HG03103 (cell line): Measurements from ENCODE around the gene ACY1.

Experiments
- ATAC-seq: cut with Tn5 transposase; IDR thresholded peaks from one replicate; pipeline ENCODE4 v1.9.1; 2021; ENCODE audit warnings: low read depth; ENCODE audit not compliant: unreplicated experiment

Gene ACY1

GRCh38 chr3:52004163-52004787 is 20.9 kb downstream of the ACY1 start:
- ATAC-seq, result no peak

DNA sequence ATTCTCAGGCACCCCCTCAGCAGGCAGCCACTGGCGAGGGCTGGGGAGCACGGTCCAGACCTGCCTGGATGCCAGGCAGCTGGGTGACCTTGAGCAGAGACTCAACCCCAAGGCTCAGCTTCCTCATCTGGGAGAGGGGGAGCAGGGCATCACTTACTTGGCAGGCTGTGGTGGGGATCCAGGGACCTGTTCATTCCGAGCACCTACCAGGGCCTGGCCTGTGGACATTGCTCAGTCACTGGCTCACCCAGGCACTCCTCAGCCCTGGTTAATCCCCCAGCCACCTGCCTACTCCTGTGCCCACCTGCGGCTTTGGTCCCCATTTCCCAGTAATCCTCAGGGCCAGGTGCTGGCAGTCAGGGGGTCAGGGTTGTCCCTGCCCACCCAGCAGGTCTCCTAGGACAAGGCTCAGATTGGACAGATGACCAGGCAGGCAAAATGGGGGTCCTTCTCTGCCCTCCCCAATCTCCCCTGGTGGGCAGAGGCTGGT is 21.6 kb downstream of the ACY1 start:
- no peak for ATAC-seq

GRCh38 chr3:52005571-52005986 is 22.2 kb downstream of the ACY1 start:
- no peak for ATAC-seq

- no peak for ATAC-seq
Observed at GRCh38 chr3:52006017-52006819, 22.9 kb downstream of the ACY1 start.

GRCh38 chr3:52006820-52007133 is 23.4 kb downstream of the ACY1 start:
- ATAC-seq, result no peak

- ATAC-seq, result no peak
Observed at GRCh38 chr3:52007291-52007690, 24.0 kb downstream of the ACY1 start.

- no peak for ATAC-seq
Observed at GRCh38 chr3:52010431-52010830, 27.1 kb downstream of the ACY1 start.

- no peak for ATAC-seq
Observed at GRCh38 chr3:52012699-52013098, 29.4 kb downstream of the ACY1 start.

- ATAC-seq, result no peak
Observed at GRCh38 chr3:52013802-52014598, 30.7 kb downstream of the ACY1 start.

- ATAC-seq, result no peak
Observed at GRCh38 chr3:52014613-52015012, 31.3 kb downstream of the ACY1 start.

DNA sequence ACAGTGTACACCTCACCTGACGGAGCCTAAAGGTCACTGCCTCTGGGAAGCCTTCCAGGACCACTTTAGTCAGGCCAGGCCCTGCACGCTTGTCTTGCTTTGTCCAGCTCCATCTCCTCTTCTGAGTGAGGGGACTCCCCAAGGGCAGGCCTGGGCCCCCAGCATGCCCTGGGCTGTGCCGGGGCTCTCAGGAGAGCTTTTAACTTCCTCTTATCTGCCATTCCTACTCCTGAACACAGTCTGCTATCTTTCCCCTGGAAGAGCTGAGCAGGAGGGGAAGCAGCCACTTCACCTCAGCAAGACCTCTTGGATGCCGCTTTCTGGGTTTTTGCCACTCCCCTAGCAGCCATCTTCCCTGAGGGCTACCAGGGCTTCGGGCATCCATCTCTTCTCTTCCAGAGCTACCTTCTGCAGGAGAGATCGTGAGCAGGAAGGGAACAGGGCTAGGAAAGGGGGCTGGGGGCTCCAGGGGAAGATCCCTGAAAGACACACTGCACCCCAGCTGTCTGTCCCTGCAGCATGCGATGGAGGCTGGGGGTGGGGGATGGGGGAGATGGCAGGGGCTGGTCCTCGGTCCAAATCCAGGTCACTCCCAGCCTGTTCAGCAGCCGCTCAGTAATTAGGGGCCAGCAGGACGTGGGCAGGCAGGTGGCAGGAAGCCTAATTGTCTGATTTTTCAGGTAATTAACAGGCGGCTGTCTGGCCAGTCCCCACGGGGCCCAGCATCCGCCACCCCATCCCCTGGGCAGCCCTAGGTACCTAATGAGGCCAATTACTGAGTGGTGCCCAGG is 32.3 kb downstream of the ACY1 start:
- no peak for ATAC-seq

GRCh38 chr3:52017586-52017985 is 34.3 kb downstream of the ACY1 start:
- ATAC-seq, result no peak

DNA sequence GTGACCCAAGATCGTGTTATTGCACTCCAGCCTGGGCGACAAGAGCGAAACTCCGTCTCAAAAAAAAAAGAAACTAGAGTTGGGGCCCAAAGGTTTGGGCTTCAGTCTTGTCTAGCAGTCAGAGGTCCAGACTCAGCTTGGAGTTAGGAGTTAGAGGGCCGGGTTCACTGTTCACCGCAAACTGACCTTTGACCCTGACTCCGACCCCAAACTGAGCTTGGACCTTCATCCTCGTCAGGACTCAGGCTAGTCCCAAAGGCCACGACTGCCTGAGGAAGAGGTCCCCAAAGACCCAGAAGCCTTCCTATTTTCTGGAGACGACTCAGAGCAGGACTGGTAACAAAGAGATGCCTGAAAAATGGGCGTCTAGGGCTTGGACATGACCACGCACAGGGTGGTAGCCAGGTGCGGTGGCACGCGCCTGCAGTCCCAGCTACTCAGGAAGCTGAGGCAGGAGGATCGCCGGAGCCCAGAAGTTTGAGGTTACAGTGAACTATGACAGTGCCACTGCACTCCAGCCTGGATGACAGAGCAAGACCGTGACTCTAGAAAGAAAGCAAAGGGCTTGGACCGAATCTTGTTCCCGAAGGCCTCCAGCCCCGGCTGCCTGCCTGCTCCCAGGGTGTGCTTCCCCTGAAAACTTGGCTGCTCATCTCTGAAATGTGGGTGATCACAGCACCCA is 35.1 kb downstream of the ACY1 start:
- ATAC-seq, result no peak

- no peak for ATAC-seq
Observed at GRCh38 chr3:52019352-52020080, 36.2 kb downstream of the ACY1 start.

DNA sequence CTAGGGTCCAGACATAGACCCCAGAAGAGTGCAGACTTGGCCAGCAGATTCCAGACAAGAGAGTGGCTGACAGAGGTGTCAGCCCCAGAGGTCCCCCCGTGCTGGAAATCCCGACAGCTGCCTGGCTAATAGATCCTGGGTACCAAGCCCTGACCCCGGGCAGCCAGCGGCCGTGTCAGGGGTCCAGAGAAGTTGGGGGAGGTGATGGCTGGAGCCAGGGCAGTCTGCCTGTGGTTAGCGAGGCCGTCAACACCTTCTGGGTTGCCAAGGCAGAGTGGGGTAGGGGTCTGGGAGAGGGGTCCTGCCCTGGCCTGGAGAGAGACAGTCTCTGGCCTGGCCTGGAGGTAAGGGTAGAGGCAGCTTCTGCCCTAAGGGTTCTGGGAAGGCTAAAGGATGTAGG is 37.5 kb downstream of the ACY1 start:
- ATAC-seq, result no peak

DNA sequence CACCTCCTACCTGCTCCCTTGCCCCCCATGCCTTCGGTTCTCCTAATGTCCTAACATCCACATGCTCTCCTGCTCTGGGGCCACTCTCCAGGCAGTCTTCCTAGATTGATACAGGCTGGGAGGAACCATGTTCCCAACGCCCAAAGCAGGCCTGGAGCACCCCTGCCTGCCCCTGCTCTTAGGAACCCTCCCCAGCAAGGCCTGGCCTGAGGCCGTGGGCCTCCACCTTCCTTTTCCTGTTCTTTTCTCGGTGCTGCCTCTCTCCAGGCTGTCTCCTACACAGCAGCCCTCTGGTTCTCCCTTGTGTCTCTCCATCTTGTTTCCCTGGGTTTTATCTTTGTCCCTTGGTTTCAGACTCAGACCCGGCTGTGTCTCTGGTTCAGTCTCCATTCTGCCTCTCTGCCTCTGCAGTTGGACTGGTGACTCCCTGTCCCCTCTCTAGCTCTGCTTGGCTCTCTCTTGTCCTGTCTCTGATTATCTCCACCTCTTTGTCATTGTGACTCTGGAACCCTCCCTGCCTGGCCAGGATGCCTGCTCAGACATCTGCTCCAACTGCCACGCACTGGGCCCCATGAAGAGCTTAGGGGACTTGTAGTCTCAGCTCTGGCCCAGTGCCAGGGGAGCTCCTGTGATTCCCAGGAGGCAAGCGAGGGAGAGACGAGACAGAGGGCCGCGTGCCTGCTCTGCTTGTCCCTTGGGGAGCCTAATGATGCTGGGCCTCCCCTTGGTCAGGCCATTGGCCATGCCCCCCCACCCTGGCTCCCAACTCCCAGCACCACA is 38.3 kb downstream of the ACY1 start:
- ATAC-seq, result no peak

GRCh38 chr3:52022323-52023100 is 39.2 kb downstream of the ACY1 start:
- no peak for ATAC-seq
